IMR-90 (cell line): Measurements from ENCODE around the gene CNFN. TPM values are rescaled to one million over a fixed set of nuclear protein-coding genes. Genes with fewer than 3 reads are reported as not detected.
A peak's percentile ranks its signal among the peaks of the same experiment; 100 is the strongest.

Experiments
- ATAC-seq: fragments of 200-7000 bp; cut with Tn5 transposase; 2 replicates; pipeline ENCODE4 v1.9.1; 2020; ENCODE audit warnings: low read depth, mild to moderate bottlenecking, moderate library complexity
- BruUV-seq: library from RNA; stranded (reverse); fragments of 400-500 nt; replicated peaks from 2 replicates; lab custom pipeline; 2021; lab: Mats Ljungman, UMichigan
- CTCF ChIA-PET: fragments of 300-600 bp; formaldehyde crosslinking; extraction: SDS; loops from one replicate; lab custom pipeline; 2021; ENCODE audit warnings: antibody characterized with exemption; lab: Yijun Ruan, JAX
- POLR2A ChIA-PET: fragments of 300-600 bp; sonication (Branson Sonifier 250); formaldehyde crosslinking; loops from one replicate; lab custom pipeline; 2022; ENCODE audit warnings: antibody characterized with exemption; ENCODE audit not compliant: unreplicated experiment; lab: Charles Lee
- DNase-seq: peaks from one replicate; pipeline ENCODE4 v3.0.0; 2013
- H2AFZ ChIP-seq: replicated peaks from 2 replicates; pipeline ENCODE3; 2013; ENCODE audit warnings: low read length, mild to moderate bottlenecking; ENCODE audit not compliant: poor library complexity
- H2AK5ac ChIP-seq: 2 replicates; pipeline ENCODE4 v1.6.1; 2013; ENCODE audit warnings: low read depth, low read length, inconsistent platforms
- H2AK9ac ChIP-seq: replicated peaks from 2 replicates; pipeline ENCODE3; 2013; ENCODE audit warnings: mild to moderate bottlenecking, low read depth, low read length, moderate library complexity; ENCODE audit not compliant: poor library complexity
- H2BK120ac ChIP-seq: 2 replicates; pipeline ENCODE4 v1.6.1; 2013; ENCODE audit warnings: low read depth, low read length, inconsistent platforms
- H2BK15ac ChIP-seq: 3 replicates; pipeline ENCODE4 v1.6.1; 2013; ENCODE audit warnings: low read depth, low read length, inconsistent platforms
- H2BK20ac ChIP-seq: 2 replicates; pipeline ENCODE4 v1.6.1; 2013; ENCODE audit warnings: low read depth, mild to moderate bottlenecking, inconsistent platforms, low read length, moderate library complexity
- H2BK5ac ChIP-seq: 2 replicates; pipeline ENCODE4 v1.6.1; 2013; ENCODE audit warnings: mild to moderate bottlenecking, low read depth, low read length, inconsistent platforms; ENCODE audit not compliant: poor library complexity, severe bottlenecking
- H3K14ac ChIP-seq: replicated peaks from 2 replicates; pipeline ENCODE4 v1.6.1; 2013; ENCODE audit warnings: low read depth, low read length, inconsistent platforms
- H3K18ac ChIP-seq: 2 replicates; pipeline ENCODE4 v1.6.1; 2013; ENCODE audit warnings: low read depth, low read length, control low read depth
- H3K23ac ChIP-seq: 2 replicates; pipeline ENCODE4 v1.6.1; 2013; ENCODE audit warnings: low read depth, low read length, inconsistent platforms
- H3K27ac ChIP-seq: 2 replicates; pipeline ENCODE4 v1.5.1; 2013; ENCODE audit warnings: mild to moderate bottlenecking, control low read depth, low read length; ENCODE audit not compliant: insufficient read depth
- H3K27me3 ChIP-seq: 2 replicates; pipeline ENCODE4 v1.6.1; 2013; ENCODE audit warnings: low read length; ENCODE audit not compliant: control insufficient read depth, insufficient read depth
- H3K36me3 ChIP-seq: 2 replicates; pipeline ENCODE4 v1.6.1; 2013; ENCODE audit warnings: low read length, mixed read lengths; ENCODE audit not compliant: control insufficient read depth, insufficient read depth
- H3K4ac ChIP-seq: 2 replicates; pipeline ENCODE4 v1.6.1; 2013; ENCODE audit warnings: low read depth, low read length, inconsistent platforms
- H3K4me1 ChIP-seq: 2 replicates; pipeline ENCODE4 v1.6.1; 2013; ENCODE audit warnings: low read length, mixed read lengths; ENCODE audit not compliant: control insufficient read depth, insufficient read depth
- H3K4me2 ChIP-seq: 2 replicates; pipeline ENCODE4 v1.6.1; 2013; ENCODE audit warnings: low read depth, mild to moderate bottlenecking, control low read depth, low read length, moderate library complexity
- H3K4me3 ChIP-seq: 2 replicates; pipeline ENCODE4 v1.5.1; 2013; ENCODE audit warnings: low read depth, mild to moderate bottlenecking, control low read depth, low read length, moderate library complexity; ENCODE audit not compliant: insufficient read depth
- H3K56ac ChIP-seq: 2 replicates; pipeline ENCODE4 v1.6.1; 2013; ENCODE audit warnings: low read length, inconsistent platforms; ENCODE audit not compliant: insufficient read depth; ENCODE audit errors: extremely low read depth
- H3K79me1 ChIP-seq, 2 experiments: 2 replicates each; pipeline ENCODE4 v1.6.1; 2013; ENCODE audit warnings: low read length in 2 of 2, inconsistent platforms in 1 of 2, low read depth in 1 of 2
- H3K9ac ChIP-seq: 2 replicates; pipeline ENCODE4 v1.6.1; 2013; ENCODE audit warnings: low read depth, low read length, control low read depth
- H3K9me1 ChIP-seq: 2 replicates; pipeline ENCODE4 v1.6.1; 2013; ENCODE audit warnings: low read length, inconsistent platforms; ENCODE audit not compliant: insufficient read depth
- H3K9me3 ChIP-seq: 2 replicates; pipeline ENCODE4 v1.6.1; 2013; ENCODE audit warnings: low read length; ENCODE audit not compliant: control insufficient read depth, insufficient read depth
- H4K20me1 ChIP-seq: 2 replicates; pipeline ENCODE4 v1.6.1; 2013; ENCODE audit warnings: low read length, inconsistent platforms; ENCODE audit not compliant: insufficient read depth
- H4K5ac ChIP-seq: 2 replicates; pipeline ENCODE4 v1.6.1; 2013; ENCODE audit warnings: mild to moderate bottlenecking, low read depth, low read length, control low read depth
- H4K8ac ChIP-seq, 2 experiments: 2 replicates each; pipeline ENCODE4 v1.6.1; 2013; ENCODE audit warnings: low read depth in 2 of 2, low read length in 2 of 2, control low read depth in 1 of 2, inconsistent platforms in 1 of 2
- H4K91ac ChIP-seq: 2 replicates; pipeline ENCODE4 v1.6.1; 2013; ENCODE audit warnings: low read depth, low read length, inconsistent platforms; ENCODE audit not compliant: insufficient read depth
- CEBPB ChIP-seq: IDR thresholded peaks from 2 replicates; pipeline ENCODE4 v1.6.1; 2012; ENCODE audit warnings: low read depth, low read length, improper control_type of control experiment
- CTCF ChIP-seq: conservative IDR thresholded peaks from 2 replicates; pipeline ENCODE4 v1.5.1; 2012; ENCODE audit warnings: mild to moderate bottlenecking, low read depth, low read length, improper control_type of control experiment
- WGBS, 2 experiments: methylation state at CpG; one replicate each; pipeline versions ENCODE4 v1.1.5 to v1.1.7; 2013; ENCODE audit warnings: missing lambda C conversion rate in 2 of 2; ENCODE audit not compliant: insufficient read length in 1 of 2; ENCODE audit errors: extremely low coverage in 2 of 2; 5-methylcytosine and 5-hydroxymethylcytosine counted together
- dilution Hi-C: fragments of 300-500 bp; cut with HindIII; formaldehyde crosslinking; loops from one replicate; pipeline ENCODE4 v1.14.3; 2018; ENCODE audit warnings: low sequenced_read_pairs; ENCODE audit not compliant: unreplicated experiment
- in situ Hi-C: fragments of 300-500 bp; cut with MboI; formaldehyde crosslinking; loops from 3 replicates; pipeline ENCODE4 v1.14.3; 2019; ENCODE audit warnings: low sequenced_read_pairs, inconsistent platforms, mixed read lengths
- intact Hi-C: fragments of 100-400 bp; cut with micrococcal nuclease; formaldehyde crosslinking; loops from 2 replicates; pipeline ENCODE4 v1.10.0; 2022
- polyA plus RNA-seq, 3 experiments: library from polyadenylated mRNA; depleted of rRNA; stranded (reverse); fragments of >200 nt; gene quantifications; 2 replicates each; pipeline ENCODE4 v1.2.3, GENCODE V29; 2012; ENCODE audit warnings: low replicate concordance in 1 of 3
- total RNA-seq: library from RNA; depleted of rRNA; stranded (reverse); fragments of >200 nt; gene quantifications from 2 replicates; pipeline ENCODE4 v1.2.3, GENCODE V29; 2012

The CNFN gene
- total and polyA plus RNA-seq, 2 of the 4 experiments (the other 2 are of a cell fraction): 1.2 TPM; not detected in 1

DNA sequence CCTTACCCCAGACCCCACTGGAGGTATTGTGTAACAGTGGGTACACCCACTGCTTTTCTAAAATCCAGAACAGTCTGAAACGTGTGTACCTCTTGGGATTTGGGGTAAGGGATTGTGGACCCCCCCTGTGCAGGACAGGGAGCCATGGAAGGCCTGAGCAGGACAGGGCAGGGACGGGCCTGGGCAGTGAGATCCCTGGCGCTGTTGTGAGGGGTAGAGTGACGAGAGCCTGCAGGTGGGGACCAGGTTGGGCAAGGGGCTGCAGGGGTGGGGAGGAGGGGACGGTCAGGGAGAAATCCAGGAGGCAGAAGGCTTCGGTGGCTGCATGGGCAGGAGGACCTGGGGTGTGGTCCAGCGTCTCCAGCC lies 28.6 kb downstream of the CNFN start:
- Histone ChIP-seq H3K27ac (no peak overlapping the region), H3K14ac (no peak overlapping the region)

More for the DNA sequence above, 28.6 kb downstream of the CNFN start:
- Histone ChIP-seq H3K27me3 (no peaks in the 10 kb centered on the region), H2AK9ac (no peak overlapping the region), H2BK20ac (no peak overlapping the region), H2BK120ac (no peak overlapping the region), H2AK5ac (no peak overlapping the region), H3K9me3 (peaks cover 2% of the 10 kb centered on the region; the same call in 1 of the 2 replicates), H4K20me1 (no peaks in the 10 kb centered on the region), H3K18ac (no peak overlapping the region), H4K91ac (no peak overlapping the region), H3K9me1 (peaks cover 2% of the 10 kb centered on the region; the same call in 1 of the 2 replicates), H2BK15ac (no peak overlapping the region), H4K5ac (no peak overlapping the region), H2BK5ac (no peak overlapping the region), H3K23ac (no peak overlapping the region), H3K4me2 (no peak overlapping the region), H3K4me1 (no peaks in the 10 kb centered on the region), H3K56ac (no peak overlapping the region), H3K79me1 (no peaks in the 10 kb centered on the region), H3K4me3 (no peak overlapping the region), H3K36me3 (peaks cover 30% of the 10 kb centered on the region), H2AFZ (no peak overlapping the region), H3K4ac (no peak overlapping the region), H3K9ac (no peak overlapping the region), H4K8ac (no peak overlapping the region)
- ATAC-seq (no peak), DNase-seq (no peak)
- ChIA-PET CTCF (no interaction called here), POLR2A (no interaction called here)
- BruUV-seq: no TSS peak
- WGBS, 2 experiments: 96% methylated on average over 3 of the region's 7 CpGs; no CpG with 5 or more reads in 1 of the 2 experiments
- dilution Hi-C loops: no loop called here
- intact Hi-C loops: no loop called here
- TF ChIP-seq CTCF: no peak
- TF ChIP-seq CEBPB: peak; percentile 30; the same call in 1 of the 2 replicates
- in situ Hi-C loops: no loop called here
